Gastroesophageal sphincter (tissue), 4 donors: ENCODE results near the gene ENPP3. TPM values are rescaled to one million over a fixed set of nuclear protein-coding genes. Genes with fewer than 3 reads are reported as not detected.

Experiments
- ATAC-seq: fragments of 150-250 bp; one replicate; pipeline ENCODE4 v1.9.1; 2016; ENCODE audit warnings: mild to moderate bottlenecking, moderate library complexity
- H3K27ac ChIP-seq, 4 donors: fragments of 200-600 bp; sonication (generic) in 3 of 4; 1 replicate in 3 of 4; 2 replicates in 1 of 4; pipeline ENCODE4 v1.5.1; 2016 to 2019
- H3K27me3 ChIP-seq: fragments of 200-600 bp; sonication (generic); one replicate; pipeline ENCODE4 v1.5.1; 2019
- H3K36me3 ChIP-seq, 2 donors: fragments of 200-600 bp; sonication (generic); one replicate each; pipeline ENCODE4 v1.5.1; 2019; ENCODE audit warnings: control low read depth in 1 of 2
- H3K4me1 ChIP-seq, 3 donors: fragments of 200-600 bp; sonication (generic); 1 replicate in 2 of 3; 2 replicates in 1 of 3; pipeline ENCODE4 v1.5.1; 2016 to 2019; ENCODE audit warnings: control low read depth in 2 of 3
- H3K4me3 ChIP-seq, 2 donors: fragments of 200-600 bp; sonication (generic); one replicate each; pipeline ENCODE4 v1.5.1; 2019; ENCODE audit warnings: mild to moderate bottlenecking in 1 of 2, moderate library complexity in 1 of 2
- H3K9me3 ChIP-seq, 3 donors: fragments of 200-600 bp; sonication (generic); one replicate each; pipeline ENCODE4 v1.5.1; 2017 to 2019; ENCODE audit warnings: control low read depth in 2 of 3
- EP300 ChIP-seq: sonication (generic); formaldehyde crosslinking; IDR thresholded peaks from one replicate; pipeline ENCODE4 v1.6.1; 2017; ENCODE audit warnings: antibody characterized with exemption, mild to moderate bottlenecking
- POLR2A ChIP-seq, 2 donors: fragments of 450-650 bp; IDR thresholded peaks; one replicate each; pipeline ENCODE4 v1.6.1; 2017; ENCODE audit warnings: antibody characterized with exemption in 2 of 2, mild to moderate bottlenecking in 2 of 2, moderate library complexity in 1 of 2
- POLR2AphosphoS5 ChIP-seq: sonication (generic); formaldehyde crosslinking; IDR thresholded peaks from one replicate; pipeline ENCODE4 v1.6.1; 2017; ENCODE audit warnings: antibody characterized with exemption
- WGBS, 2 donors: methylation state at CpG; one replicate each; pipeline ENCODE4 v1.1.5; 2018; ENCODE audit warnings: low coverage in 1 of 2; 5-methylcytosine and 5-hydroxymethylcytosine counted together
- total RNA-seq, 4 donors: library from RNA; depleted of rRNA; stranded (reverse); fragments of >200 nt; gene quantifications; one replicate each; pipeline ENCODE4 v1.1.0, GENCODE V29; 2016
- TF ChIP-seq, protein P1 (sequence below), 4 experiments: fragments of 200-600 bp in 2 of 4; fragments of 450-650 bp in 2 of 4; sonication (generic) in 1 of 4; IDR thresholded peaks; one replicate each; pipeline ENCODE4 v1.5.1; 2017 to 2019; ENCODE audit warnings: antibody characterized with exemption in 4 of 4, mild to moderate bottlenecking in 2 of 4, moderate library complexity in 2 of 4

The ENPP3 gene
- total RNA-seq, 4 donors from 2014 or later = 0.35 to 1.5 (median 0.39) TPM; not detected in 1

DNA sequence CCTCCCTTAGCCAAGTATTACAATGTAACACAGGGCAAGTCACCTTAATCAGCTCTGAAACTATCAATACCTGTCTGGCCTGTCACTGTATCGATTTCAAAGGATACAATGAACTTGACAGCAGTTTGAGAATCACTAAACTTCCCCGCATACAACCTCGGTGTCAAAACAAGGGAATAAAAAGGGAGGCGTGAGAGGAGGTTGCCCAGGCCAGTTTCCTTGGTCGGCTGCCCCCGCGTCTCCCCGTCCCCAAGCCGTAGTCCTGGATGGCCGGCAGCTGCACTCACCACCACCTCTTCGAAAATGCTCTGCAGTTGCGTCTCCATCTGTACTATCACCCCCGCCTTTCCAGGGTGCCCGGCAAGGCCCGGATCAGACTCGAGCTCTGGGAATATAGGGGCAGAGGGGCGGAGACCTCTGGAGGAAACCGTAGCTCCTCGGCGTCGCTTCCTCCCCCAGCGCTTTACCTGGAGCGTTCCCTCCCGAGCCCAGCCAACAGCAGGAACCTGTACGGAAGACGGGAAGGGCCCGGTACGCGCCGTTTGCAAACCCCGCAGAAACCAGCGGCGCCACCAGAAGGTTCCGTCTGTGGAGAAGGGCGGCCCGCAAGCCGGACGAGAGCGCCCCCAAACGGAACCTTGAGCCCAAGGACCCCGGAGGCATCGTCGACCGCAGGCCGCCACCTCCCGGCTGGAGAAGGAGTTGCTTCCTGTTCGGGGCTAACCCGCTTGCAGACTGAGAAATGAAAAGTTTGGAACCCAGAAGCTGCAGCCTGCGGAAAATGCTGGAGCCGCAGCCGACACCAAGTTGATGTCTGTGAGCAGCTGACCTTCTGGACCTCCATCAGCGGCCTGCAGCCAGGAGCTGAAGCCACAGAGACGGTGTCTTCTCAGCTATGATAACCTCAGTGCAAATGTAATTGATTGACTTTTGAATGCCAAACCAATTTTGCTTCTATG lies 9.1 kb upstream of the ENPP3 start, which contains the start of gene MED23:
MED23 (minus strand) TSS at position 519 of the 959 bp plus-strand sequence; CDS start at position 326, 193 bp downstream.
- peak; percentile 97 for ATAC-seq
- peaks cover 0 to 33% (median 9%) of the 10 kb centered on the region in 3 donors for H3K4me1 ChIP-seq
- H3K9me3 ChIP-seq = no peaks in the 10 kb centered on the region
- TF ChIP-seq, protein P1, sequence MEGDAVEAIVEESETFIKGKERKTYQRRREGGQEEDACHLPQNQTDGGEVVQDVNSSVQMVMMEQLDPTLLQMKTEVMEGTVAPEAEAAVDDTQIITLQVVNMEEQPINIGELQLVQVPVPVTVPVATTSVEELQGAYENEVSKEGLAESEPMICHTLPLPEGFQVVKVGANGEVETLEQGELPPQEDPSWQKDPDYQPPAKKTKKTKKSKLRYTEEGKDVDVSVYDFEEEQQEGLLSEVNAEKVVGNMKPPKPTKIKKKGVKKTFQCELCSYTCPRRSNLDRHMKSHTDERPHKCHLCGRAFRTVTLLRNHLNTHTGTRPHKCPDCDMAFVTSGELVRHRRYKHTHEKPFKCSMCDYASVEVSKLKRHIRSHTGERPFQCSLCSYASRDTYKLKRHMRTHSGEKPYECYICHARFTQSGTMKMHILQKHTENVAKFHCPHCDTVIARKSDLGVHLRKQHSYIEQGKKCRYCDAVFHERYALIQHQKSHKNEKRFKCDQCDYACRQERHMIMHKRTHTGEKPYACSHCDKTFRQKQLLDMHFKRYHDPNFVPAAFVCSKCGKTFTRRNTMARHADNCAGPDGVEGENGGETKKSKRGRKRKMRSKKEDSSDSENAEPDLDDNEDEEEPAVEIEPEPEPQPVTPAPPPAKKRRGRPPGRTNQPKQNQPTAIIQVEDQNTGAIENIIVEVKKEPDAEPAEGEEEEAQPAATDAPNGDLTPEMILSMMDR (IDR thresholded peaks at IDR 0.05) = peak in 3 of 4 experiments; percentile 79 to 86 (median 82)
- TF ChIP-seq EP300 (no peak), POLR2A (IDR thresholded peaks at IDR 0.05) (peak; percentile 12 to 49), POLR2AphosphoS5 (peak; percentile 76)
- H3K27me3 ChIP-seq = no peaks in the 10 kb centered on the region
- 1% methylated on average over 9 to 21 of the region's 53 CpGs for WGBS, 2 donors
- H3K27ac ChIP-seq = peak within 1 kb of the TSS; percentile 19 to 83 (median 76)
- H3K36me3 ChIP-seq = peaks cover 7 to 34% of the 10 kb centered on the region in 2 donors
- peak within 1 kb of the TSS; percentile 55 to 65 for H3K4me3 ChIP-seq

DNA sequence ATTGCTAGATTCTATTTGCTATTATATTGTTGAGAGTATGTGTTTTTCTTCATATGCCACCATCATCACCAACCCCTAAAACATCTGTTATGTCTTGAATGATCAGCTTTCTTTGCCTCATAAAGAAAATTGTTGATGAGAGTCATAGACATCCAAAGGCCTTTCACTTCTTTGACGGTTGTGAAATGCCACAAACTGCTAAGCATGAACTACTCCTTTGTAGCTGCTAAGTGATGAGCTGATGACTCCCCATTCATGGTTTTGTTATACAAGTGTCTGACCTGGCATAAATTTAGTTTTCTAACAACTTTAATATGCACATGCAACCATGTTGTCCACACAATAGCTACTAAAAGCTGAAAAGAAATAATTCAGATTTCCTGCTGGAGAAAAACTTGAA lies 8.4 kb upstream of the ENPP3 start:
- ATAC-seq = no peak
- Histone ChIP-seq H3K27me3 (no peaks in the 10 kb centered on the region), H3K4me1 (peaks cover 0 to 33% (median 9%) of the 10 kb centered on the region in 3 donors), H3K27ac (peak overlapping the region in 3 of 4 donors; percentile 57 to 83 (median 77)), H3K4me3 (peak overlapping the region; percentile 55 to 65), H3K36me3 (peaks cover 4 to 27% of the 10 kb centered on the region in 2 donors), H3K9me3 (no peaks in the 10 kb centered on the region)
- TF ChIP-seq, protein P1 (IDR thresholded peaks at IDR 0.05) = no peak
- TF ChIP-seq POLR2AphosphoS5 (no peak), POLR2A (IDR thresholded peaks at IDR 0.05) (no peak), EP300 (no peak)
- 20 to 40% methylated on average over 1 of the region's 1 CpG for WGBS, 2 donors

DNA sequence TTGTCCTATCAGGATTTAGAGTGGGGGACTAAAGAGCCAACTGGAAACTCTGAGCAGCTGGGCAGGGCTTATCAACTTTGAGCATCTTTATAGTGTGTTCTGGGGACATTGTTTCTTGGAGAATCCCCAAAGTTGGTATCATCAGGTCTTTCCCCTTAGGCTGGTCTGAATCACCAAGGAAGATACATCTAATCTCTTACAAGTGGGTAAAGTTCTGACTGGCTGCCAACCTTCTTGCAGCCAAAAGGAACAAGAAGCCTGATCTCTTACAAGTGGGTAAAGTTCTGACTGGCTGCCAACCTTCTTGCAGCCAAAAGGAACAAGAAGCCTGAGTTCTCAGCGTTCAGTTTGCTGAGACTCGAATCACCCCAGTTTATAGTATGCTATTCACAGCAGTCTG lies 7.5 kb upstream of the ENPP3 start:
- TF ChIP-seq, protein P1 (IDR thresholded peaks at IDR 0.05) = no peak
- TF ChIP-seq POLR2A (IDR thresholded peaks at IDR 0.05) = no peak
- no peak for TF ChIP-seq EP300
- no peak for TF ChIP-seq POLR2AphosphoS5
- WGBS, 2 donors = 20 to 34% methylated on average over 1 to 2 of the region's 2 CpGs
- Histone ChIP-seq H3K9me3 (no peaks in the 10 kb centered on the region), H3K4me1 (peaks cover 0 to 33% (median 9%) of the 10 kb centered on the region in 3 donors), H3K27ac (no peak overlapping the region), H3K4me3 (no peak overlapping the region), H3K27me3 (no peaks in the 10 kb centered on the region), H3K36me3 (peaks cover 0 to 17% of the 10 kb centered on the region in 2 donors)
- no peak for ATAC-seq

DNA sequence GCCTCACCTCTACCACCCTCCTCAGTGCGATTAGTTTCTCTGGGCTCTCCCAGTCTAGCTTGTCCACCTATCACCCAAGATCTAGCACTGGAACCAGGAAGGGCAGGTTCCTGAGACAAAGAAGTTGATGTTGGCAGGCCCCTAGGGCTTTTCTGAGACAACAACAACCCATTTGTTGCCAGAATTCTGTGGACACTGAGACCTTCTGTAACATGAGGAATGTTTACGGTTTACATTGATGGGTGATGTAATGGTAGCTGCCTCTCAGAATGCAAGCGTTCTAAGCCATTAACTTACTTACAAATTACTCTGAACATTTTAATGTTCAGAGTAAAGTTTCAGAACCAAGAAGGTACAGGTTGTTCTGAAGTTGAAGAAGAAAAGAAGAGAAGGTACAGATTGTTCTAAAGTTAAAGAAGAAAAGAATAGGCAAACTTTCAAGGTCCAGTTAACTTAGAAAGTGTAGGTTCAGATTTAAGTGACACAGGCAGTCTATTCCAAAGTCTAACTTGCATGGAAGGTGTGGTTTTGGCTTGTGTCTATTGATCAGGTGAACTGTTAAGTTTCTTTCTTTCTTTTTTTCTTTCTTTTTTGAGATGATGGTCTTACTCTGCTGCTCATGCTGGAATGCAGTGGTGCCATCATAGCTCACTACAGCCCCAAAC lies 5.3 kb upstream of the ENPP3 start:
- 86% methylated on average over 3 of the region's 3 CpGs; no CpG with 5 or more reads in 1 of the 2 donors for WGBS, 2 donors
- no peak overlapping the region for H3K4me3 ChIP-seq
- H3K27me3 ChIP-seq = no peaks in the 10 kb centered on the region
- no peak for ATAC-seq
- H3K27ac ChIP-seq = no peak overlapping the region
- TF ChIP-seq POLR2A (IDR thresholded peaks at IDR 0.05) = no peak
- no peak for TF ChIP-seq POLR2AphosphoS5
- TF ChIP-seq, protein P1 (IDR thresholded peaks at IDR 0.05) = no peak
- TF ChIP-seq EP300 = no peak
- H3K36me3 ChIP-seq = no peaks in the 10 kb centered on the region
- H3K4me1 ChIP-seq = peaks cover 0 to 26% (median 7%) of the 10 kb centered on the region in 3 donors
- H3K9me3 ChIP-seq = no peaks in the 10 kb centered on the region
